CD4-positive, CD25-positive, alpha-beta regulatory T cell (primary cell): ENCODE measurements around the gene BICRAL. TPM values are rescaled to one million over a fixed set of nuclear protein-coding genes. Genes with fewer than 3 reads are reported as not detected.
A peak's percentile ranks its signal among the peaks of the same experiment; 100 is the strongest.

Experiments
- ATAC-seq, 2 donors: fragments of 150-1000 bp; cut with Tn5 transposase; one replicate each; pipeline ENCODE4 v1.10.0; 2021; ENCODE audit warnings: low read depth in 2 of 2, moderate number of reproducible peaks in 2 of 2, moderate library complexity in 1 of 2
- DNase-seq, 3 donors: peaks; one replicate each; pipeline versions ENCODE4 v3.0.0 to v3.0.0-alpha.2; 2012 to 2022; ENCODE audit warnings: mixed read lengths in 1 of 3
- H3K27ac ChIP-seq: one replicate; pipeline ENCODE4 v1.7.0; 2013; ENCODE audit warnings: mild to moderate bottlenecking, low read length; ENCODE audit not compliant: insufficient read depth, poor library complexity, severe bottlenecking
- H3K27me3 ChIP-seq: one replicate; pipeline ENCODE4 v1.7.0; 2013; ENCODE audit warnings: low read length; ENCODE audit not compliant: control insufficient read depth, insufficient read depth
- H3K36me3 ChIP-seq: one replicate; pipeline ENCODE4 v1.7.0; 2013; ENCODE audit warnings: mild to moderate bottlenecking, low read length, moderate library complexity; ENCODE audit not compliant: control insufficient read depth, insufficient read depth
- H3K4me1 ChIP-seq: 2 replicates; pipeline ENCODE4 v1.7.0; 2013; ENCODE audit warnings: mild to moderate bottlenecking, low read length; ENCODE audit not compliant: insufficient read depth, control insufficient read depth, poor library complexity, severe bottlenecking
- H3K4me3 ChIP-seq: one replicate; pipeline ENCODE4 v1.7.0; 2013; ENCODE audit warnings: low read depth, mild to moderate bottlenecking, low read length, moderate library complexity
- H3K9me3 ChIP-seq, 2 experiments: 1 replicate in 1 of 2; 2 replicates in 1 of 2; pipeline ENCODE4 v1.7.0; 2013; ENCODE audit warnings: low read length in 2 of 2, mild to moderate bottlenecking in 1 of 2, moderate library complexity in 1 of 2; ENCODE audit not compliant: control insufficient read depth in 2 of 2
- H3K27ac Mint-ChIP-seq, 3 donors: one replicate each; pipeline ENCODE4 v1.8.0; 2020 to 2022; ENCODE audit warnings: mild to moderate bottlenecking in 3 of 3, mixed read lengths in 3 of 3, moderate library complexity in 2 of 3
- H3K27me3 Mint-ChIP-seq: one replicate; pipeline ENCODE4 v1.8.0; 2022; ENCODE audit warnings: mild to moderate bottlenecking, mixed read lengths
- H3K36me3 Mint-ChIP-seq: one replicate; pipeline ENCODE4 v1.8.0; 2020; ENCODE audit warnings: mixed read lengths
- H3K4me1 Mint-ChIP-seq, 4 donors: one replicate each; pipeline ENCODE4 v1.8.0; 2020 to 2022; ENCODE audit warnings: mixed read lengths in 4 of 4, mild to moderate bottlenecking in 1 of 4
- H3K4me3 Mint-ChIP-seq, 4 donors: one replicate each; pipeline ENCODE4 v1.8.0; 2020 to 2022; ENCODE audit warnings: mild to moderate bottlenecking in 4 of 4, mixed read lengths in 4 of 4, moderate library complexity in 3 of 4
- H3K9me3 Mint-ChIP-seq, 7 donors: one replicate each; pipeline ENCODE4 v1.8.0; 2020 to 2022; ENCODE audit warnings: mixed read lengths in 7 of 7, mild to moderate bottlenecking in 3 of 7, moderate library complexity in 2 of 7
- polyA plus RNA-seq, 4 donors: library from polyadenylated mRNA; unstranded; fragments of 300-500 nt; fragmentation: Illumina TruSeq; gene quantifications; one replicate each; pipeline ENCODE4 v1.2.3, GENCODE V29; 2021
- total RNA-seq: library from RNA; stranded (reverse); gene quantifications from one replicate; pipeline ENCODE4 v1.2.3, GENCODE V29; 2022

BICRAL gene
- total and polyA plus RNA-seq, 5 donors from 2014 or later, result 3.3 to 47.0 (median 3.4) TPM

DNA sequence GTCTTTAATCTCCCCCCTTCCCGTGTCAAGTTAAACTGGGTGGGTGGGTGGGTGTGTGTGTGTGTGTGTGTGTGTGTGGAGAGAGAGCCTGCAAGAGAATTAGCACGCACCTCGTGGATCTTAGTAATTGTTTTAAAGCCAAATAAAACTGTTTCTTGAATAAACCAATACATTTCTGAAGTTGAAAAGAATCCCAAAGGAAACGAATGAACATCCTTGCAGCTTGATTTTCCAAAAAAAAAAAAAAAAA, 381 bp upstream of the BICRAL start:
- H3K4me1 ChIP-seq, result peaks cover 63% of the 10 kb centered on the region
- H3K27me3 Mint-ChIP-seq, result peaks cover 18% of the 10 kb centered on the region
- H3K27ac Mint-ChIP-seq, result peak overlapping the region; percentile 99 to 100 (median 100)
- peaks cover 0 to 3% (median 0%) of the 10 kb centered on the region in 7 donors for H3K9me3 Mint-ChIP-seq
- peak overlapping the region; percentile 100 for H3K27ac ChIP-seq
- H3K36me3 ChIP-seq, result no peaks in the 10 kb centered on the region
- H3K27me3 ChIP-seq, result no peaks in the 10 kb centered on the region
- peak overlapping the region; percentile 96 for H3K4me3 ChIP-seq
- no peaks in the 10 kb centered on the region for H3K36me3 Mint-ChIP-seq
- peaks cover 34 to 47% (median 41%) of the 10 kb centered on the region in 4 donors for H3K4me1 Mint-ChIP-seq
- DNase-seq, result peak in 1 of 3 donors; percentile 29
- ATAC-seq, result no peak
- no peaks in the 10 kb centered on the region for H3K9me3 ChIP-seq
- peak overlapping the region in 3 of 4 donors; percentile 95 to 100 (median 100) for H3K4me3 Mint-ChIP-seq

DNA sequence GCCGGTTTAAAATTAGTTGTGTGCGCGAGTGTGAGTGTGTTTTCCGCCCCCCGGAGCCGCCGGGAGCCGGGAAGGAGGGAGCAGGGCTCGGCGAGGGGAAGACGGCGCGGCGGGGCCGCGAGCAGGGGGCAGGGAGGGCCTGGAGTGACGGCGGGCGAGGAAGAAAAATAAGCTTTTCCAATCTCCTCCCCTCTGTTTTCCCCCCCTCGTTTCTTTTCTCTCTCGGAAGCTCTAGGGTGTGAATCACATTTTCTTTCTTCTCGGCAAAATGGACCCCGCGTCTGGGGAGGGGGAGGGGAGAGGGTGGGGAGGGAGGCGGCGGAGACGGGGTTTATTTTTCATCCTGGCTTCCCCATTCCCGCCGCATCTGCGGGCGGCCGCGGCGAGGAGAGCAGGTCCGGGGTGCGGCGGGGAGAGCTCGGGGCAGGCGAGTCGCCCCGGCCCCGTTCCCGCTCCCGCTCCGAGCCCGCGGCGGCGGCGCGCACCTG, 881 bp downstream of the BICRAL start:
- Mint-ChIP-seq H3K4me1 (peaks cover 24 to 35% (median 29%) of the 10 kb centered on the region in 4 donors), H3K4me3 (peak overlapping the region in 3 of 4 donors; percentile 99 to 100 (median 100)), H3K27ac (peak overlapping the region; percentile 100), H3K36me3 (no peaks in the 10 kb centered on the region), H3K27me3 (peaks cover 18% of the 10 kb centered on the region), H3K9me3 (peaks cover 0 to 3% (median 0%) of the 10 kb centered on the region in 7 donors)
- Histone ChIP-seq H3K4me1 (peaks cover 63% of the 10 kb centered on the region), H3K9me3 (no peaks in the 10 kb centered on the region), H3K27ac (peak overlapping the region; percentile 100), H3K27me3 (no peaks in the 10 kb centered on the region), H3K4me3 (peak overlapping the region; percentile 59), H3K36me3 (no peaks in the 10 kb centered on the region)
- DNase-seq (peak; percentile 70 to 80 (median 72)), ATAC-seq (peak; percentile 51 to 53)

DNA sequence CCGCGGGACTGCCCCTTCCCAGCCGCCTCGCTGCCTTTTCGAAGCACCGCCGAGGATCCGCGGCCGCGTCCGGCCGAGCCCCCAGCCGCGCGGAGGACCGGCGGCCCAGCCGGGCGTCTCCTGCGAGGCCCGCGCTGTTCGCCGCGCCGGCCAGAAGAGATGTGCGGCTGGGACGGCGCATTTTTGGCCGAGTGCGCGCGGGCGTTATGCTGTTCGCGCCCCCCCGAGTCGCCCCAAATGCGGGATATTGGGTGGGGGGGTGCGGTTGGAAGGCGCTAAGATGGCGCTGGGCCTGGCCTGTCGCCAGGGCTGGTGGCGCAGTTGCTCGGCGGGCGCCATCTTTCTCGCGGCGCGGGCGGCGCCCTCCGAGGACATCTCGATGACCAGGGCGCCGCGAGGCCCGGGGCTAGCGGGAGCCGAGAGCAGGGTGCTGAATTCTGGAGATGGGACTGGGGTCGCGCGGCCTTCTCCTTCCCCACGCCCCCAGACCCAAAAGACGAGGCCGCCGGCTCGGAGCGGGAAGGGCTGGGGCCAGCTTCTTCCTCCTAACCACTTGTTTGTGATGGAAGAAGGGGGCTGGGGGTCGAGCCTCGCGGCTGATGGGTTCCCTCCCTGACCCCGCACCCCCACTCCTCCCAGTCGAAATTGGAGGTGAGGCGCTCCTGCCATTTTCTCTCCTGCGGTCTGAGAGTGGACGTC, 1.5 kb downstream of the BICRAL start:
- Histone ChIP-seq H3K27me3 (no peaks in the 10 kb centered on the region), H3K4me3 (peak overlapping the region; percentile 99), H3K36me3 (no peaks in the 10 kb centered on the region), H3K27ac (peak overlapping the region; percentile 100), H3K4me1 (peaks cover 62% of the 10 kb centered on the region), H3K9me3 (no peaks in the 10 kb centered on the region)
- H3K27ac Mint-ChIP-seq, result peak overlapping the region; percentile 100
- H3K9me3 Mint-ChIP-seq, result peaks cover 0 to 3% (median 0%) of the 10 kb centered on the region in 7 donors
- no peak overlapping the region for H3K4me3 Mint-ChIP-seq
- H3K36me3 Mint-ChIP-seq, result peaks cover under 1% of the 10 kb centered on the region
- ATAC-seq (peak; percentile 57 to 63), DNase-seq (peak; percentile 69 to 88 (median 78))
- peaks cover 22 to 32% (median 25%) of the 10 kb centered on the region in 4 donors for H3K4me1 Mint-ChIP-seq
- H3K27me3 Mint-ChIP-seq, result peaks cover 18% of the 10 kb centered on the region

DNA sequence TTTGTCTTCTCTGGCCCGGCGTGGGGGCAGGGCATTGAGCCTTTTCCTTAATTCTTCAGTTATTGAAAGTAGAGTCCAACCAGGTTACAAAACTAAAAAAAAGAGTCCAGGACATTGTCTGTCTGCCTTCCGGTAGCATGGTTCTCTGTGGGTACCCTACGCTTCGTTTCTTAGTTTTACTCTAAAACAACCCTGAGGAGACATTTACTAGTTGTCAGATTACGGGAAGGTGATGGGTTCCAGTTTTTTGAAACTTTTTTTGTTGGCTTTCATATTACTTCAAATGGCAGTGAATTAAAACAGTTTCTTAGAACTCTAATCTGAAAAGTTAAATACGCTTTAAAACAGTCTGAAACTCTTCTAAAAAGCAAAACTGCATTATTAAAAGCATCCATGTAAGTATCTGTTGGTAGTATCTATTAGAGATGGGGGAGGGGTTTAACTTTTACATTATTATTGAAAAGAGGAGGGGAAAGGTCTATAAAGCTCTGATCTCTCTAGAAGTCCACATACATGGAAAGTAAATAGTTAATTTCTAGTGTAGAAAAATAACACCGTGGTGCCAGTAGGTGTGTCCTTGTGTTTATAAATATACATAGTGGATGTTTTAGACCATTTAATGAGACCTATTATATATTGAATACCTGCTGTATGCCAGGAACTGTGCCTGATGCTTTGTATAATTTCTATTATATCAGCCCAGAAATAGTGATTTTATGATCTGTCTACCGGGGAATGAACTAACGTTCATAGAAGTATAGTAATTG, 2.2 kb downstream of the BICRAL start:
- H3K9me3 ChIP-seq, result no peaks in the 10 kb centered on the region
- H3K36me3 Mint-ChIP-seq, result peaks cover 5% of the 10 kb centered on the region
- H3K9me3 Mint-ChIP-seq, result peaks cover 0 to 3% (median 0%) of the 10 kb centered on the region in 7 donors
- H3K36me3 ChIP-seq, result no peaks in the 10 kb centered on the region
- peaks cover 65% of the 10 kb centered on the region for H3K4me1 ChIP-seq
- H3K27ac ChIP-seq, result peak overlapping the region; percentile 100
- no peak overlapping the region for H3K4me3 Mint-ChIP-seq
- peak overlapping the region; percentile 99 for H3K4me3 ChIP-seq
- peaks cover 21 to 35% (median 27%) of the 10 kb centered on the region in 4 donors for H3K4me1 Mint-ChIP-seq
- H3K27me3 Mint-ChIP-seq, result peaks cover 18% of the 10 kb centered on the region
- ATAC-seq (peak; percentile 1 to 11), DNase-seq (peak in 2 of 3 donors; percentile 46 to 60)
- H3K27ac Mint-ChIP-seq, result peak overlapping the region in 2 of 3 donors; percentile 100
- no peaks in the 10 kb centered on the region for H3K27me3 ChIP-seq

DNA sequence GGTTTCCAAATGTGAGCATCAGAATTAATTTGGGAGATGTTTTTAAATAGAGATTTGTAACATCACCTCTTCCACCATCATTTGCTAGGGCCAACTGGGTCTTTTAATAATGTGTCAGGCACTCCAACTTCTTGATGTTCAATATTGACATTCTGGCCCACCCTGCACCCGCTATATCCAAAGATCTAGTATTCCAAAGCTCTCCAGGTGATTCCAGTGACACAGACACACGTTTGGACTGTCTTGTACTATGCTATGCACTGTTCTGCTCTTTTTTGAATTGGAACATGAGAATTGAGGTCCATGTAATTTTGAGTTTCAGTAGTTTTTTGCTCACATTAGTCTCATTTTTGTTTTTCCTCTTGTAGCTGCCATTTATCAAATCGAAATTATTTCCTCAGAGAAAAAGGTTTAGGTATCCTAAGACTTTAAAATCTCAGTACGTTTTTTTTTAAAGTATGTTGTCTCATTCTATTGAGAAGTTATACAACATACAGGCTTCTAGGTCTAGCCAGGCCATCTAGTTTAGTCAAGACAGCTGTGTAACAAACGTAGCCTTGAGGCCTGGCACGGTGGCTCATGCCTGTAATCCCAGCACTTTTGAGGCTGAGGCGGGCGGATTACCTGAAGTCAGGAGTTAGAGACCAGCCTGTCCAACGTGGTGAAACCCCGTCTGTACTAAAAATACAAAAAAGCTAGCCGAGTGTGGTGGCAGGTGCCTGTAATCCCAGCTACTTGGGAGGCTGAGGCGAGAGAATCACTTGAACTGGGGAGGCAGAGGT, 3.1 kb downstream of the BICRAL start:
- Mint-ChIP-seq H3K9me3 (peaks cover 0 to 3% (median 0%) of the 10 kb centered on the region in 7 donors), H3K27ac (peak overlapping the region in 2 of 3 donors; percentile 100), H3K4me3 (no peak overlapping the region), H3K27me3 (peaks cover 18% of the 10 kb centered on the region), H3K4me1 (peaks cover 20 to 32% (median 31%) of the 10 kb centered on the region in 4 donors), H3K36me3 (peaks cover 7% of the 10 kb centered on the region)
- Histone ChIP-seq H3K4me1 (peaks cover 67% of the 10 kb centered on the region), H3K27ac (peak overlapping the region; percentile 100), H3K36me3 (no peaks in the 10 kb centered on the region), H3K9me3 (no peaks in the 10 kb centered on the region), H3K27me3 (no peaks in the 10 kb centered on the region), H3K4me3 (peak overlapping the region; percentile 99)
- ATAC-seq (no peak), DNase-seq (no peak)

DNA sequence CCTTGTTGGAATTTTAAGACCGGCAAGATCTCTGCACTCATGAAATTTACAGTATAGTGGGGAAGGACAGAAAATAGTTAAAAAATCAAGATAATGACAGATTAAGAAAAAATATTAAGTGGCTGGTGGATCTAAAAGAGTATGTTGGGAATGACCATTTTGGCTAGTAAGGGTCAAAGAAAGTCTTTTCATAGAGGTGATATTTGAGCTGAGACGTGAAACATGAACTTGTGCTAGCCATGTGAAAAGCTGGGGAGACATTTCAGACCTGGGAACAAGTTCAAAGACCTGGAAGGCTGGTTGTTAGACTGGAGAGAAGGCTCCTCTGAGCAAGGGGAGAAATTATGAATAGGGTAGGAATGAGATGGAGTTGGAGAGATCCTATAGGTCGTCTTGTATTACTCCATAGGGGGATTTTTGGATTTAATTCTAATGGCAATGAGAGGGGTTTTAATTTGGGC, 4.7 kb downstream of the BICRAL start:
- no peak for ATAC-seq
- Histone ChIP-seq H3K36me3 (peaks cover under 1% of the 10 kb centered on the region), H3K4me1 (peaks cover 68% of the 10 kb centered on the region), H3K27me3 (no peaks in the 10 kb centered on the region), H3K4me3 (peak overlapping the region; percentile 65), H3K27ac (peak overlapping the region; percentile 100), H3K9me3 (no peaks in the 10 kb centered on the region)
- Mint-ChIP-seq H3K4me3 (no peak overlapping the region), H3K9me3 (peaks cover 0 to 3% (median 0%) of the 10 kb centered on the region in 7 donors), H3K27me3 (peaks cover 18% of the 10 kb centered on the region), H3K27ac (no peak overlapping the region), H3K36me3 (peaks cover 10% of the 10 kb centered on the region), H3K4me1 (peaks cover 22 to 38% (median 30%) of the 10 kb centered on the region in 4 donors)
- DNase-seq, result no peak

DNA sequence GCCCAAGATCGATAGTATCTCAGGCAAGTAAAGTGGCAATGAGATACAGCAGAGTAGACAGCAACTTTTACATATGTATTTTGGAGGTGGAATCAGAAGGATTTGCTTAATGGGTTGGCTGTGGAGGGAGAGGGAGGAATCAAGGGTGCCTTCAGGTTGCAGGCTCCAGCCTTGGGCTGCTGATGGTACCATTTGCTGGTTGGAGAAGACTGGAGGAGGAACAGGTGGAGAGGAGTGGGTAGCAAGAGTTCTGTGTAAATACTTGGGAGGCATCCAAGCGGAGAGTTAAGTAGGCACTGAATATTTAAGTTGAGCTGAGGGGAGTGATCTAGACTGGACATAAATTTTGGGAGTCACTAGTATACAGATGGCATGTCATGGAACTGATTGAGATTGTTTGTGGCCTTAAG, 5.2 kb downstream of the BICRAL start:
- ATAC-seq (no peak), DNase-seq (no peak)
- Mint-ChIP-seq H3K36me3 (peaks cover 10% of the 10 kb centered on the region), H3K9me3 (peaks cover 0 to 3% (median 0%) of the 10 kb centered on the region in 7 donors), H3K4me3 (no peak overlapping the region), H3K27ac (no peak overlapping the region), H3K4me1 (peaks cover 27 to 41% (median 31%) of the 10 kb centered on the region in 4 donors), H3K27me3 (peaks cover 15% of the 10 kb centered on the region)
- H3K27me3 ChIP-seq, result no peaks in the 10 kb centered on the region
- H3K27ac ChIP-seq, result peak overlapping the region; percentile 100
- peaks cover 4% of the 10 kb centered on the region for H3K36me3 ChIP-seq
- H3K4me1 ChIP-seq, result peaks cover 69% of the 10 kb centered on the region
- peak overlapping the region; percentile 65 for H3K4me3 ChIP-seq
- H3K9me3 ChIP-seq, result no peaks in the 10 kb centered on the region
